HepG2 (cell line): Measurements from ENCODE around the gene SPECC1L.

Experiments used
- CHD2 ChIP-seq: IDR thresholded peaks from 2 replicates; pipeline ENCODE4 v1.6.1; 2011; ENCODE audit warnings: low read depth, low read length, improper control_type of control experiment
- CTCF ChIP-seq: sonication (generic); formaldehyde crosslinking; IDR thresholded peaks from 2 replicates; pipeline ENCODE4 v1.5.0; 2020; ENCODE audit warnings: mild to moderate bottlenecking, missing genetic modification reagents, moderate library complexity
- EP300 ChIP-seq, 3 experiments: sonication (generic) in 1 of 3; formaldehyde crosslinking in 1 of 3; IDR thresholded peaks; 2 replicates each; pipeline versions ENCODE4 v1.5.1 to v1.6.1; 2011 to 2020; ENCODE audit warnings: low read depth in 2 of 3, low read length in 2 of 3, borderline replicate concordance in 1 of 3, improper control_type of control experiment in 1 of 3, mild to moderate bottlenecking in 1 of 3, missing genetic modification reagents in 1 of 3, moderate library complexity in 1 of 3
- EZH2 ChIP-seq: conservative IDR thresholded peaks from 2 replicates; pipeline ENCODE4 v1.6.1; 2012; ENCODE audit warnings: mild to moderate bottlenecking, low read depth, low read length, moderate library complexity
- LCORL ChIP-seq, 2 experiments: fragments of 450-650 bp in 1 of 2; sonication (generic) in 1 of 2; formaldehyde crosslinking in 1 of 2; IDR thresholded peaks; 2 replicates each; pipeline versions ENCODE4 v1.5.0 to v1.6.1; 2017 to 2020; ENCODE audit warnings: antibody characterized with exemption in 1 of 2, missing genetic modification reagents in 1 of 2
- MAFG ChIP-seq: sonication (generic); formaldehyde crosslinking; IDR thresholded peaks from 2 replicates; pipeline ENCODE4 v1.5.1; 2020; ENCODE audit warnings: mild to moderate bottlenecking, missing genetic modification reagents
- MAX ChIP-seq: IDR thresholded peaks from 2 replicates; pipeline ENCODE4 v1.6.1; 2012; ENCODE audit warnings: inconsistent platforms
- REST ChIP-seq, 2 experiments: IDR thresholded peaks; 2 replicates each; pipeline ENCODE4 v1.6.1; 2011 to 2012; ENCODE audit warnings: low read length in 2 of 2, borderline replicate concordance in 1 of 2, low read depth in 1 of 2, mild to moderate bottlenecking in 1 of 2, moderate library complexity in 1 of 2
- TCF7 ChIP-seq: sonication (generic); IDR thresholded peaks from 2 replicates; pipeline ENCODE4 v1.6.1; 2016; ENCODE audit warnings: antibody characterized with exemption, low read depth
- UBTF ChIP-seq: sonication (generic); formaldehyde crosslinking; IDR thresholded peaks from 2 replicates; pipeline ENCODE4 v1.4.0; 2020; ENCODE audit warnings: mild to moderate bottlenecking, missing genetic modification reagents
- ZNF124 ChIP-seq: sonication (generic); formaldehyde crosslinking; IDR thresholded peaks from 2 replicates; pipeline ENCODE4 v1.4.0; 2020; ENCODE audit warnings: missing genetic modification reagents
- ZNF576 ChIP-seq: sonication (generic); formaldehyde crosslinking; IDR thresholded peaks from 2 replicates; pipeline ENCODE4 v1.4.0; 2020; ENCODE audit warnings: mild to moderate bottlenecking, missing genetic modification reagents
- ZNF891 ChIP-seq: sonication (generic); formaldehyde crosslinking; IDR thresholded peaks from 2 replicates; pipeline ENCODE4 v1.5.0; 2020; ENCODE audit warnings: mild to moderate bottlenecking, missing genetic modification reagents

GRCh38 chr22:24405631-24406321 lies 135.1 kb downstream of the SPECC1L start:
- TF ChIP-seq LCORL (IDR thresholded peaks at IDR 0.05) (no peak), LCORL (CRISPR knock-in tag; IDR thresholded peaks at IDR 0.05) (no peak), CTCF (CRISPR knock-in tag) (no peak), MAFG (CRISPR knock-in tag) (no peak), EP300 (IDR thresholded peaks at IDR 0.05; ENCODE audit: low read depth in 2 of 2, low read length in 2 of 2) (no peak), EP300 (CRISPR knock-in tag; IDR thresholded peaks at IDR 0.05; ENCODE audit: borderline replicate concordance) (no peak), ZNF124 (no peak), CHD2 (no peak), REST (IDR thresholded peaks at IDR 0.05; ENCODE audit: borderline replicate concordance in 1 of 2, low read depth in 1 of 2, low read length in 2 of 2) (no peak), TCF7 (no peak), MAX (no peak), EZH2 (no peak), UBTF (CRISPR knock-in tag) (no peak), ZNF576 (CRISPR knock-in tag) (no peak), ZNF891 (CRISPR knock-in tag) (no peak)
